ENCODE results near the gene CD70.
"Not testable (repeated sequence)": the region's sequence is repeated elsewhere in the genome, so short reads cannot be mapped to it uniquely, and the experiment has no call there.

CD70 gene, protein sequence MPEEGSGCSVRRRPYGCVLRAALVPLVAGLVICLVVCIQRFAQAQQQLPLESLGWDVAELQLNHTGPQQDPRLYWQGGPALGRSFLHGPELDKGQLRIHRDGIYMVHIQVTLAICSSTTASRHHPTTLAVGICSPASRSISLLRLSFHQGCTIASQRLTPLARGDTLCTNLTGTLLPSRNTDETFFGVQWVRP

DNA sequence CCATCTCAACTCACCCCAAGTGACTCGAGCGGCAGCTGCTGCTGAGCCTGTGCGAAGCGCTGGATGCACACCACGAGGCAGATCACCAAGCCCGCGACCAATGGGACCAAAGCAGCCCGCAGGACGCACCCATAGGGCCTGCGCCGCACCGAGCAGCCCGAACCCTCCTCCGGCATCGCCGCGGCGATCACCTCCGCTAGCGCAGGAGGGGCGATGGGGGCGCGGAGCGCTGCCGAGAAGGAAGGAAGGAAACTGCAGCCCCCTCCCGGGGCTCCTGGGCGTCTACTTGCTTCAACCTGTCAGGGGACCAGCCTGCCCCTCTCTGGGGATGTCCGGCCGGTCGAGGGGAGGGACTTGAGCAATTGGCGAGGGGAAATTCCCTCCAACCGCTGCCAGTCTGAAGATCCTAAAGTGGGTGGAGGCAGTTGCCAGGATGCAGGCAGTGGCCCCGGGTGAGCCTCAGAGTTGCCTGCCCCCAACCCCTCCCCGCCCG lies at the start of gene CD70:
Gene CD70 (minus strand): TSS at position 324 of the 493 bp plus-strand sequence. CDS start 148 bp downstream, at position 176.
- DNase-seq (ENCODE audit: low spot score), result peak; percentile 39

DNA sequence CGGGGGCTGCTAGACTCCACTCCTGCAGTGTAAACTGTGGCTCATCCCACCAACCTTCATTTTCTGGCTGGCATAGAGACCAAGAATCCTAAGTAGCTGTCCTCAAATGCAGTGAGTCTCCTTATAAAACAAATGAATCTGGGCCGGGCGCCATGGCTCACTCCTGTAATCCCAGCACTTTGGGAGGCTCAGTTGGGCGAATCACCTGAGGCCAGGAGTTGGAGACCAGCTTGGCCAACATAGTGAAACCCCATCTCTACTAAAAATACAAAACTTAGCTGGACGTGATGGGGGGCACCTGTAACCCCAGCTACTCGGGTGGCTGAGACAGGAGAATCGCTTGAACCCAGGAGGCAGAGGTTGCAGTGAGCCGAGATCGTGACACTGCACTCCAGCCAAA lies 49.4 kb upstream of the CD70 start:
- DNase-seq (ENCODE audit: low spot score), result not testable (repeated sequence)

DNA sequence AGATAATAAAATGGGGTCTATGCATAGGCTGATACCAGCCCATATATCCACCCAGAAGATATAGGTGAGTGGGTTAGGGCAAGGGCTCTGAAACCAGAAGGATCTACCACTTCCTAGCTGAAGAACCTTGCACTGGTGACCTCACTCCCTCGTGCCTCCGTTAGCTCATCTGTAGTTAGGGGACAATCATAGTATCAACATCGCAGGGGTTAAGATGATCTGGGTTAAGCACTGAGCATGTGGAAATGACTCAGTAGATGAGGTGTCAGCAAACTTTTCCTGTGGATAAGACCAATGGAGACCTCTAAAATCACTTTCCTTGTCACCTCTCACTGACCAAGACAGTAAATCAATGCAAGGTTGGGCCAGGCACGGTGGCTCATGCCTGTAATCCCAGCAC lies 48.5 kb upstream of the CD70 start:
- DNase-seq (ENCODE audit: low spot score), result peak; percentile 44

DNA sequence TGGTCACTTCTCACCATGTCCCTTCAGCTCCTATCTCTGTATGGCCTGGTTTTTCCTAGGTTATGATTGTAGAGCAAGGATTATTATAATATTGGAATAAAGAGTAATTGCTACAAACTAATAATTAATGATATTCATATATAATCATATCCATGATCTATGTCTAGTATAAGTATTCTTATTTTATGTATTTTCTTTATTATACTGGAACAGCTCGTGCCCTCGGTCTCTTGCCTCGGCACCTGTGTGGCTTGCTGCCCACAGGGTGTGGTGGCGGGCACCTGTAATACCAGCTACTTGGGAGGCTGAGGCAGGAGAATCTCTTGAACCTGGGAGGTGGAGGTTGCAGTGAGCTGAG lies 42.5 kb upstream of the CD70 start:
- DNase-seq (ENCODE audit: low spot score), result not testable (repeated sequence)

DNA sequence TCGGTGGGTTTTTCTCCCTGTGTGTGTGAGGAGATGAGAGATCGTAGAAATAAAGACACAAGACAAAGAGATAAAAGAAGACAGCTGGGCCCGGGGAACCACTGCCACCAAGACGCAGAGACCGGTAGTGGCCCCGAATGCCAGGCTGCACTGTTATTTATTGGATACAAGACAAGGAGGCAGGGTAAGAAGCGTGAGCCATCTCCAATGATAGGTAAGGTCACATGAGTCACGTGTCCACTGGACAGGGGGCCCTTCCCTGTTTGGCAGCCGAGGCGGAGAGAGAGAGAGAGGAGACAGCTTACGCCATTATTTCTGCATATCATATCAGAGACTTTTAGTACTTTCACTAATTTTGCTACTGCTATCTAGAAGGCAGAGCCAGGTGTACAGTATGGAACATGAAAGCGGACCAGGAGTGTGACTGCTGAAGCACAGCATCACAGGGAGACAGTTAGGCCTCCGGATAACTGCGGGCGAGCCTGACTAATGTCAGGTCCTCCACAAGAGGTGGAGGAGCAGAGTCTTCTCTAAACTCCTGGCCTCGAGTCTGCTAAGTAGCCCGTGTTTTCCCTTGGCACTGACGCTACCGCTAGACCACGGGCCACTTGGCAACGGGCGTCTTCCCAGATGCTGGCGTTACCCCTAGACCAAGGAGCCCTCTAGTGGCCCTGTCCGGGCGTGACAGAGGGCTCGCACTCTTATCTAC lies 42.0 kb upstream of the CD70 start:
- peak; percentile 45 for DNase-seq (ENCODE audit: low spot score)

DNA sequence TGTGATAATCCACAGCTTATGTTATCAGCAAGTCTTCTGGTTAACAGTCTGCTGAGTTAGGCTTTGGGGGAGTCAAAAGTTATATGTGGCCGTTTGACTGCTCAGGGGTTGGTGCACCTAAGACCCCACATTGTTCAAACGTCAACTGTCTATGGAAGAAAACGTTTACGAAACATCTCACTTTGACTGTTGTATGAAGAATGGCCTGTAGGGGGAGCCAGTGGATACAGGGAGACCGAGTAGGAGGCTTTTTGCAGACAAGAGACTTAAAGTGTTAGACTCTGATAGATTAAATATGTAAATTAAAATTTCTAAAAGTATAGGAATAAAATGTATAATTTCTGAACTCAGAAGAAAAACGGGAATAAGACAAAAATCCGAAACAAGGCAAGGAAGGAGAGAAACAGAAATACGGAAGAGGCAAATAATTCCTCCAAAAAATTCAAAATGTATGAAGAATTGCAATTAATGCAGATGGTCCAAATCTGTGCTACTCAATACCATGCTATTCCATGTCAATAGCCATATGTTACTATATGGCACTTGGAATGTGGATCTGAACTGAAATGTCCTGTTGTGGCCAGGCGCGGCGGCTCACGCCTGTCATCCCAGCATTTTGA lies 41.2 kb upstream of the CD70 start:
- DNase-seq (ENCODE audit: low spot score), result peak; percentile 92

DNA sequence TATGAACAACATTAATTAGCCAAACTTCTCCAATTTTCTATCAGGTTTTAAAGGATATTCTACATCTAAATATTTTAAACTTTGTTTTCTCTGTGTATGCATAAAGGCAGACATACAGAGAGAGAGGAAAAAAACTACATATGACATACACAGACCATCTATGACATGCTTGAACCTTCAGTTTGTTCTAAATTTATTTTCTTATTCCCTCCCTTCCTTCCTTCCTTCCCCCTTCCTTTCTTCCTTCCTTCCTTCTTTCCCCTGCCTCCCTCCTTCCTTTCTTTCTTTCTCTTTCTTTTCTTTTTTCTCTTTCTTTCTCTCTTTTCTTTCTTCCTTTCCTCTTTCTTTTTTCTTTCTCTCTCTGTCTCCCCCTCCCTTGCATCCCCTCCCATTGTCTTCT lies 35.8 kb upstream of the CD70 start:
- no peak for DNase-seq (ENCODE audit: low spot score)

DNA sequence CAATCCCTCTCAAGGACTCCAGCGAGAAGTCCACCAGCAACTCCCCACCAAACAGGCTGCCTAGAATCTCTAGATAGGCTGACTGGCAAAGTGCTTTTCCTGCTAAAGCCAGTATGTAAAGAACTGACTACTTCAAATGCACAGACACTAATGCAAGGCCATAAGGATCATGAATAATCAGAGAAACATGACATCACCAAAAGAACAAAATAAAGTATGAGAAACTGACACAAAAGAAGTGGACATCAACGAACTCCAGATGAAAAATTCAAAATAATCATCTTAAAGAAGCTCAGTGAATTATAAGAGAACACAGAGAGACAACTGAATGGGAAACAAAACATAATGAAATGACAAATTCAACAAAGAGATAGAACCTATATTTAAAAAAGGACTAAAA lies 26.4 kb upstream of the CD70 start:
- no peak for DNase-seq (ENCODE audit: low spot score)

DNA sequence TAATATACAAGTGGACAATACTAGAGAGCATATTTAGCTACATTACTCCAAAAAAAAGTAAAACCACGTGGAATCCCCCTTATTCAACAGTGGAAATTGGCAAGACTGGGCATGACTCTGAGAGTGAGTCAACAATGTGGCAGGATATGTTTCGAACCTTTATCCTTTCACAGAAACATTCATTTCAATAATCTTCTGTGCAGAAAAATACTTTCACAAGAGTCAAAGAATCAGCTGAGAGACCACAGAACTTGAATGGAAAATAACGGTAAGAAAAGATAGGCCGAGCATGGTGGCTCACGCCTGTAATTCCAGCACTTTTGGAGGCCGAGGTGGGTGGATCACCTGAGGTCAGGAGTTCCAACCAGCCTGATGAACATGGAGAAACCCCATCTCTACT lies 25.1 kb upstream of the CD70 start:
- DNase-seq (ENCODE audit: low spot score), result no peak

DNA sequence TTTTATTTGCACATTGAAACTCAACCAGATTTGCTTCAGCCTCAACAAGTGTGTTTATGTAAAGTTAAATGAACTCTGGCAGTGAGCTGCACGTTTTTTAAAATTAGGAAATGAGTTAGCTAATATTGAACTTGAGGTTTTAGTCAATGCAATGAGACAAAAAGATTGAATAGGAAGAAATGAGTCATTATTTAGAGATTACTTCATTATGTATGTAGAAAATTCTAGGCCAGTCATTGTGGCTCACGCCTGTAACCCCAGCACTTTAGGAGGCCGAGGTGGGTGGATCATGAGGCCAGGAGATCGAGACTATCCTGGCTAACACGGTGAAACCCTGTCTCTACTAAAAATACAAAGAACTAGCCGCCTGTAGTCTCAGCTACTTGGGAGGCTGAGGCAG lies 22.8 kb upstream of the CD70 start:
- DNase-seq (ENCODE audit: low spot score), result no peak

DNA sequence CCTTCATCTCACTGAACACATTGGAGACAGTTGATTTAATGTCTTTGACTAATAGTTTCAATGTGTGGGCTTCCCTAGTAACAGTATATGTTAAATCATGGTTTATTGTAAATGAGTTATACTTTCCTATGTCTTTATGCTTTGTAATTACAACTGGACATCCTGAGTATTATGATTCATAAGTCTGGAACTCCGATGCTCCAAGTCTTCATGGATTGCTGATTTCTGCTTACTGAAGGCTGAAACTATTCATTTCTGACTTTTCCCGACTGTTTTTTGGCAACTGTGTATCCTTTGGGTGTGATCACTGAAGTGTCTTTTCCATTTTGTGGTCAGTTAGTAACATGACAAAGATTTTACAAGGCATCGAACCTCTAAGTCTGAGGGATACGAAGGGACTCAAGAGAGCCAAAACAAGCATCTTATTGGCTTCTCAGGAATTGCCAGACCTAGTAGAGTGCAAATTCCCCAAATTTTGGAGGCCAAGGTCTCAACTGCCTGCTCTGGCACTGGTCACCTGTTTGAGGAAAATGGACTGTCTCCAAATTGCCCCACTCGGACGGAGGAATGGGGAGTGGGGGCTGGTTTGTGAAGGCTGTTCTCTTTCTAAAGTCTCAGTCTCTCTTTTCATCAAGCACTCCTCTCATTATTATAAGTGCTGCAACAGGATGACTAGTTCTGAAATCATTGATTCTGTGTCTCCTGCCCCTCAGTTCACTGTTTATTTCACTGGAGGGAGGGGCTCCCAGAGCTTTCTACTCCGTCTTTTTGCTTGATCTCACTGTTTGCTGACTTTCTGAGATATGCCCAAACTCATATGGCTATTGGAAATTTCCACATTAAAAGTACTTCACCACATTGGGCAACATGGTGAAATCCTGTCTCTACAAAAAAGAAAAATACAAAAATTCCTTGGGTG lies 20.2 kb upstream of the CD70 start:
- no peak for DNase-seq (ENCODE audit: low spot score)

DNA sequence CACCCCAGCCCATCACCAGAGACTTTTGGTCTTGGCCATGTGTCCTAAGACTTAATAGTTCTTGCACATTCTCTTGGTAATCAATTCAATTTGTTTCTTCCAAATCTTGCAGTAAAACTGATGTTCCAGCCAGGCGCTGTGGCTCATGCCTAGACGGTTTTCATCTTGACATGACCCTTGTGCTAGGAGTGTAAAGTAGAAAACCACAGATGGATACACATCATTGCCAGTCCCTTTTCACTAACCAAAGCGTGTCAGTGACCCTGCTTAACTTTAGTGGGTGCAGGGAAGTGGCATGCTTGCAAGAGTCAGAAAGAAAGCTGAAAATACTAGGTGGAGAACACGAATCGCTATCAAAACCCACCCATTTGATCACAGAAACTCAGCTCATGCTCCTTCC lies 18.0 kb upstream of the CD70 start:
- no peak for DNase-seq (ENCODE audit: low spot score)

DNA sequence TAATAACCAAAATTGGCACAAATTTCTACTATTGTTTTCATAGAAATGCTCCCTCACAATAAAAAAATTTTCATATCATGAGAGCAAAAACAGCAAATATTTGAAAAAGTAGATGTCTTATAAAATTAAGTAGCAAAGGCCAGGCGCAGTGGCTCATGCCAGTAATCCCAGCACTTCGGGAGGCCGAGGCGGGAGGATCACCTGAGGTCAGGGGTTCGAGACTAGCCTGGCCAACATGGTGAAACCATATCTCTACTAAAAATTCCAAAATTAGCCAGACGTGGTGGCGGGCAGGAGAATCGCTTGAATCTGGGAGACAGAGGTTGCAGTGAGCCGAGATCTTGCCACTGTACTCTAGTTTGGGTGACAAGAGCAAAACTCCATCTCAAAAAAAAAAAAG lies 17.2 kb upstream of the CD70 start:
- not testable (repeated sequence) for DNase-seq (ENCODE audit: low spot score)

DNA sequence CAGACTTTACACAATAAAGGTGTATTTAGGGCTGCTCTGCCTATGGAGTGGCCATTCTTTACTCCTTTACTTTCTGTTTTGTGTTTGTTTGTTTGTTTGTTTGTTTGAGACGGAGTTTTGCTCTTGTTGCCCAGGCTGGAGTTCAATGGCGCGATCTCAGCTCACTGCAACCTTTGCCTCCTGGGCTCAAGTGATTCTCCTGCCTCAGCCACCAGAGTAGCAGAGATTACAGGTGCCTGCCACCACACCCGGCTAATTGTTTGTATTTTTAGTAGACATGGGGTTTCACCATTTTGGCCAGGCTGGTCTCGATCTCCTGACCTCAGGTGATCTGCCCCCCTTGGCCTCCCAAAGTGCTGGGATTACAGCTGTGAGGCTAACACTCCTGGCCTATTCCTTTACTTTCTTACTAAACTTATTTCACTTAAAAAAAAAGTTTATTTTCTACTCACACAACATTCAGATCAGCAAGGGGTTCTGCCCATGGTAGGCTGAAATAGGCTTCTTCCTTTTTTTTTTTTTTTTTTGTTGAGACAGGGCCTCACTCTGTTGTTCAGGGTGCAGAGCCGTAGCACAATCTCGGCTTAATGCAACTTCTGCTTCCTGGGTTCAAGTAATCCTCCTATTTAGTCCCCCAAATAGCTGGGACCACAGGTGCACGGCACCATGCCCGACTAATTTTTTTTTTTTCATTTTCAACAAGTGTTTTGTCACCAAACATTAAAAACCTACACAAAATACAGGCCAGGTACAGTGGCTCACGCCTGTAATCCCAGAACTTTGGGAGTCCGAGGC lies 15.5 kb upstream of the CD70 start:
- not testable (repeated sequence) for DNase-seq (ENCODE audit: low spot score)

DNA sequence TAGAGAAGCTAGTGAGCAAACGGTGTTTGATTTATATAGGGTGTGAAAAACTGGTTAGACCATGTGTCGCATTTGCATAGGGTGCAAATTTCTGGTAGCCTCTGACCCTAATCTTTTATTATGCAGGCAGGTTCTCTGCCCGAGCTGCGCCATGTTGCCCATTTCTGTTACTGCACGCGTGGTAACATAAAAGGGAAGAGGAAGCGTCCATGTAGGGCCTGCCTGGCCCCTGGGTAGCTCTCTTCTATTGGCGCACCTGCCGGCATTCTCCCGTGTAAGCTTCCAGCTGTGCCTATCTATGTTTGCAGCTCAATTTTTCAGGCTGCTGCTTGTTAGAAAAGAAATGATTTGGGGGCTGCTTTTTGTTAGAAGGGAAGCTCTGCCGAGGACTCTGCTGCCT lies 14.0 kb upstream of the CD70 start:
- no peak for DNase-seq (ENCODE audit: low spot score)

DNA sequence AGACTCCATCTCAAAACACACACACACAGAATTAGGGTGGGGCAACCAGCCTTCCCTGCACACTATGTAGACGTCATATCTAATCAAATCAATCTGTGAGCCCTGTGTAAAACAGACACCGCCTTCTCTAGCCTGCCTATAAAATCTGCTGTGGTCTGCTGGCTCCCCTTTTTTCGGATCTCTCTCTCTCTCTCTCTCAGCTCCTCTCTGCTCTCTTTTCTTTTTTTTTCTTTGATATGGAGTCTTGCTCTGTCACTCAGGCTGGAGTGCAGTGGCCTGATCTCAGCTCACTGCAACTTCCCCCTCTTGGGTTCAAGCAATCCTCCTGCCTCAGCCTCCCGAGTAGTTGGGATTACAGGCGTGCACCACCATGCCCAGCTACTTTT lies 11.8 kb upstream of the CD70 start:
- DNase-seq (ENCODE audit: low spot score), result no peak

DNA sequence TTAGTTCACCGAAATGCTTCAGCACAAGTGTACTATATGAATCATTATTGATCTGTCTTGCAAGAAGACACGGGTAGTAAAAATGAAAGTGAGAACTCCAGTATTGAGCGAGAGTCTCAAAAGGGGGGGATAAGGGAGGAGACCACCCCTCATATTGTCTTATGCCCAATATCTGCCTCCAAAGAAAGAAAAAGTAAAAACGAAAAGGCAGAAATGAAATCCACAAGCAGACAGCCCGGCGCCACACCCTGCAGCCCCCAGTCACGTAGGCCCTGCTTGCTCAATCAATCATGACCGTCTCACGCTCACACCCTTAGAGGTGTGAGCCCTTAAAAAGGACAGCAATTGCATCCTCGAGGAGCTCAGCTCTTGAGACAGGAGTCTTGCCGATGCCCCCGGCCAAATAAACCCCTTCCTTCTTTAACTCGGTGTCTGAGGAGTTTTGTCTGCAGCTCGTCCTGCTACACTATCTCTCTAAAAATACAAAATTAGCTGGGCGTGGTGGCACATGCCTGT lies 10.6 kb upstream of the CD70 start:
- not testable (repeated sequence) for DNase-seq (ENCODE audit: low spot score)

DNA sequence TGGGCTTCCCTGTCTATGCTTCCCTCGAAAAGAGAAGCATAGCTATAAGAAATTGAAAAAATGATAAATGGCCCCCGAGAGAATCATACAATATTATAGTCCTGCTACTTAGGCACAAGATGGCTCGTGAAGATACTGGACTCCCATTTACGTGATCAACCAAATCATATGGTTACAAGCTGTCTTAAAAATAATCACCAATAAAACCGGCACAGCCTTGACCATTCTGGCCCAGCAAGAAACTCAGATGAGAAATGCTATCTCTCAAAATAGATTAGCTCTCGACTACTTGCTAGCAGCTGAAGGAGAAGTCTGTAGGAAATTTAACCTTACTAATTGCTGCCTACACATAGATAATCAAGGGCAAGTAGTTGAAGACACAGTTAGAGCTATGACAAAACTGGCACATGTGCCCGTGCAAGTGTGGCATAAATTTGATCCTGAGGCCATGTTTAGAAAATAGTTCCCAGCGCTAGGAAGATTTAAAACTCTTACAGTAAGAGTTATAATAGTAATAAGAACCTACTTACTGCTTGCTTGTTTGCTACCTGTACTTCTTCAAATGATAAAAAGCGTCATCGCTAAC lies 10.1 kb upstream of the CD70 start:
- DNase-seq (ENCODE audit: low spot score), result not testable (repeated sequence)

DNA sequence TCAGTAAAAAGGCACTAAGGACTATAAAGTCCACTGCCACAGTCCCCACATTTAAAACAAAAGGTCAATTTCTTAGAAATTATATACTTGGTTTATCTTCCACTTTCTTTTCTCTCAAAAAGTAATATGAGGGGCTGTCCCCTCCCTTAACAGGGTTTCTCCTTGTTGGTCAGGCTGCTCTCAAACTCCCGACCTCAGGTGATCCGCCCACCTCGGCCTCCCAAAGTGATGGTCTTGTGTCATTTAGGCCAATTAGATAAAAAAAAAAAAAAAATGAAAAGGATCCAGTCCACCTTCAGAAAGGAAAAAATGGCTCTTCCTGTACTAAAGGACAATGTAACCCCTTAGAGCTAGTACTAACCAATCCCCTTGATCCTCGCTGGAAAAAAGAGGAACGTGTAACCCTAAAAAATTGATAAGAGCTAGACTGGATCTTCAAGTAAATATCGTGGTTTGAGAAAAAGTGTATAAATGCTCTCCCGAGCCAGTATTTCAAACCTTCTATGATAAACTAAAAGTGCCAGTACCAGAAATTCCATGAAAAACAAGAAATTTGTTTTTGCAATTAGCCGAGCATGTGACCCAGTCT lies 9.0 kb upstream of the CD70 start:
- DNase-seq (ENCODE audit: low spot score), result no peak

DNA sequence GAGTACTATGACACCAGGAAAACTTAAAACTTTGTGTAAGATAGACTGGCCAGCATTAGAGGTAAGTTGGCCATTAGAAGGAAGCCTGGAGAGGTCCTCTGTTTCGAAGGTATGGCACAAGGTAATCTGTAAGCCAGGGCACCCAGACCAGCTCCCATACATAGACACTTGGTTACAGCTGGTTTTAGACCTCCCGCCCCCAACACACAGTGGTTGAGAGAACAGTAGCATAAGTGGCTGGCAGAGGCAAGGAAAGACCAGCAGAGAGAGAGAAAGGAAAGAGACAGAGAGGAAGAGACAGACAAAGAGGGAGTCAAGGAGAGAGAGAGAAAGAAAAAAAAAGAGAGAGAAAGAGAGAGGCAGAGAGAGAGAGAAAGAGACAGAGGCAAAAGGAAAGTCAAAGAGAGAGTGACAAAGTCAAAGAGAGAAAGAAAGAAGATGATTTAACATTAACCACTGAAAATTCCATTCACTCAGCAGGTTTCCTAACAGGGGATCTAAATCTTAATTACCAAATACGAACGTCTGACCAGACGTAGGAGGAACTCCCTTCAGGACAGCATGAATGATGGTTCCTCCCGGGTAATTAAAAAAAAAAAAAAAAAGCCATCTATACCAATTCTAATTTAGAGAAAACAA lies 7.4 kb upstream of the CD70 start:
- not testable (repeated sequence) for DNase-seq (ENCODE audit: low spot score)

All from CD4-positive, alpha-beta T cell treated with Interleukin-15 for 4 hours (primary cell).